Natural killer cell (primary cell): ENCODE measurements around the gene GTF2A1L. TPM values are rescaled to one million over a fixed set of nuclear protein-coding genes. Genes with fewer than 3 reads are reported as not detected.

ENCODE experiments used
- ATAC-seq, 3 donors: fragments of 150-1000 bp in 2 of 3; fragments of 200-7000 bp in 1 of 3; cut with Tn5 transposase; 1 replicate in 1 of 3; 2 replicates in 2 of 3; pipeline ENCODE4 v1.10.0; 2021; ENCODE audit warnings: mild to moderate bottlenecking in 2 of 3, moderate library complexity in 2 of 3
- DNase-seq, 2 donors: peaks; one replicate each; pipeline versions ENCODE4 v3.0.0 to v3.0.0-alpha.2; 2013 to 2021; ENCODE audit warnings: mixed read lengths in 1 of 2
- H3K27ac ChIP-seq: one replicate; pipeline ENCODE4 v1.5.1; 2013; ENCODE audit warnings: mild to moderate bottlenecking, low read length
- H3K27me3 ChIP-seq: one replicate; pipeline ENCODE4 v1.6.1; 2013; ENCODE audit warnings: low read length; ENCODE audit not compliant: control insufficient read depth, insufficient read depth
- H3K36me3 ChIP-seq: one replicate; pipeline ENCODE4 v1.6.1; 2013; ENCODE audit warnings: low read length; ENCODE audit not compliant: control insufficient read depth, insufficient read depth
- H3K4me1 ChIP-seq: one replicate; pipeline ENCODE4 v1.6.1; 2013; ENCODE audit warnings: low read length; ENCODE audit not compliant: control insufficient read depth, insufficient read depth
- H3K4me3 ChIP-seq: one replicate; pipeline ENCODE4 v1.5.1; 2013; ENCODE audit warnings: low read length
- H3K9me3 ChIP-seq: one replicate; pipeline ENCODE4 v1.6.1; 2013; ENCODE audit warnings: low read length; ENCODE audit not compliant: control insufficient read depth, insufficient read depth
- H3K27ac Mint-ChIP-seq, 2 donors: one replicate each; pipeline ENCODE4 v1.8.0; 2022; ENCODE audit warnings: mild to moderate bottlenecking in 2 of 2, mixed read lengths in 2 of 2, moderate library complexity in 1 of 2
- H3K27me3 Mint-ChIP-seq, 2 donors: one replicate each; pipeline ENCODE4 v1.8.0; 2022; ENCODE audit warnings: low read depth in 2 of 2, mixed read lengths in 2 of 2
- H3K36me3 Mint-ChIP-seq: one replicate; pipeline ENCODE4 v1.8.0; 2022; ENCODE audit warnings: mixed read lengths
- H3K4me1 Mint-ChIP-seq, 2 donors: one replicate each; pipeline ENCODE4 v1.8.0; 2022; ENCODE audit warnings: mixed read lengths in 2 of 2
- H3K4me3 Mint-ChIP-seq: one replicate; pipeline ENCODE4 v1.8.0; 2022; ENCODE audit warnings: mild to moderate bottlenecking, moderate library complexity, mixed read lengths
- H3K9me3 Mint-ChIP-seq, 2 donors: one replicate each; pipeline ENCODE4 v1.8.0; 2022; ENCODE audit warnings: mixed read lengths in 2 of 2
- CTCF ChIP-seq: fragments of 200-600 bp; IDR thresholded peaks from one replicate; pipeline ENCODE4 v1.8.0; 2022; ENCODE audit warnings: antibody characterized with exemption
- WGBS: methylation state at CpG from one replicate; pipeline ENCODE4 v1.1.7; 2013; ENCODE audit warnings: missing lambda C conversion rate; ENCODE audit not compliant: insufficient coverage; 5-methylcytosine and 5-hydroxymethylcytosine counted together
- intact Hi-C: fragments of 100-400 bp; cut with micrococcal nuclease; formaldehyde crosslinking; loops from one replicate; pipeline ENCODE4 v1.14.2; 2022
- total RNA-seq, 4 donors: library from RNA; stranded (reverse); fragments of 120-200 nt in 1 of 4; gene quantifications; one replicate each; pipeline versions ENCODE4 v1.2.3 to v1.2.4, GENCODE V29; 2013 to 2022

Gene GTF2A1L
- total RNA-seq, 3 donors from 2014 or later (not counting 1 experiment from before 2014, with no cell fraction given) = not detected

- Histone ChIP-seq H3K4me1 (no peaks in the 10 kb centered on the region), H3K9me3 (no peaks in the 10 kb centered on the region), H3K4me3 (no peak overlapping the region), H3K36me3 (no peaks in the 10 kb centered on the region), H3K27me3 (no peaks in the 10 kb centered on the region), H3K27ac (no peak overlapping the region)
- H3K9me3 Mint-ChIP-seq = peaks cover 0 to 3% of the 10 kb centered on the region in 2 donors
- H3K4me1 Mint-ChIP-seq = no peaks in the 10 kb centered on the region
- DNase-seq (no peak), ATAC-seq (no peak)
- peaks cover 0 to 8% of the 10 kb centered on the region in 2 donors for H3K27me3 Mint-ChIP-seq
- no peak overlapping the region for H3K27ac Mint-ChIP-seq
- H3K4me3 Mint-ChIP-seq = no peak overlapping the region
- intact Hi-C loops = no loop called here
- 100% methylated on average over 2 of the region's 3 CpGs for WGBS
- H3K36me3 Mint-ChIP-seq = no peaks in the 10 kb centered on the region
- TF ChIP-seq CTCF = no peak
Observed at GRCh38 chr2:48719480-48720177, 102.0 kb downstream of the GTF2A1L start.

- H3K4me3 ChIP-seq = no peak overlapping the region
- no peaks in the 10 kb centered on the region for H3K9me3 ChIP-seq
- no peak for DNase-seq
- H3K27me3 ChIP-seq = no peaks in the 10 kb centered on the region
- H3K27me3 Mint-ChIP-seq = peaks cover 0 to 5% of the 10 kb centered on the region in 2 donors
- H3K4me3 Mint-ChIP-seq = no peak overlapping the region
- no peak for TF ChIP-seq CTCF
- no peaks in the 10 kb centered on the region for H3K4me1 ChIP-seq
- H3K9me3 Mint-ChIP-seq = peaks cover 0 to 3% of the 10 kb centered on the region in 2 donors
- H3K27ac ChIP-seq = no peak overlapping the region
- intact Hi-C loops = no loop called here
- WGBS = 98% methylated on average over 2 of the region's 2 CpGs
- no peaks in the 10 kb centered on the region for H3K36me3 Mint-ChIP-seq
- no peaks in the 10 kb centered on the region for H3K4me1 Mint-ChIP-seq
- H3K36me3 ChIP-seq = no peaks in the 10 kb centered on the region
- ATAC-seq = no peak
- H3K27ac Mint-ChIP-seq = no peak overlapping the region
Observed at GRCh38 chr2:48721158-48721557, 103.5 kb downstream of the GTF2A1L start.

- Mint-ChIP-seq H3K9me3 (peaks cover 0 to 3% of the 10 kb centered on the region in 2 donors), H3K27me3 (peaks cover 0 to 5% of the 10 kb centered on the region in 2 donors), H3K4me1 (no peaks in the 10 kb centered on the region), H3K4me3 (no peak overlapping the region), H3K27ac (no peak overlapping the region), H3K36me3 (no peaks in the 10 kb centered on the region)
- intact Hi-C loops = no loop called here
- ATAC-seq (no peak), DNase-seq (no peak)
- 100% methylated on average over 1 of the region's 1 CpG for WGBS
- H3K9me3 ChIP-seq = no peaks in the 10 kb centered on the region
- H3K4me3 ChIP-seq = no peak overlapping the region
- no peaks in the 10 kb centered on the region for H3K36me3 ChIP-seq
- H3K4me1 ChIP-seq = no peaks in the 10 kb centered on the region
- H3K27ac ChIP-seq = no peak overlapping the region
- TF ChIP-seq CTCF = no peak
- H3K27me3 ChIP-seq = no peaks in the 10 kb centered on the region
Observed at GRCh38 chr2:48722391-48722790, 104.7 kb downstream of the GTF2A1L start.

DNA sequence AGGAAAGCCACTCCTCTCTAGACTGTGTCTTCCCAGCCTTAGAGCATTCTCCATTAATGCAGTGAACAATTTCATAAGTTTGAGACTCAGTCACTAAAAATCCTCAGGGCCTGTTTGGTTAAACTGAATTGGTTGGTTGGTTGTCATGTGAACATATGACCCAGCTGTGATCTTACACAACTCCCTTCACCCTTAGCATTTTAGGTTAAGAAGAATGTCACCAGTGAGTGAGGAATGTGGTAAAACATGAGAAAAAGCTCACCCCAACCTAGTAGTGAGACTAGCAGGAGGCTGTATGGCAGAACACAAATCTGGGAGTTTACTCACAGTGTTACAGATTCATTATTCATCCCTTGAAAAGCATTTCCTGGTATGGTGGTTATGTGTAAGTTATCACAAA lies 105.5 kb downstream of the GTF2A1L start:
- intact Hi-C loops = no loop called here
- DNase-seq (no peak), ATAC-seq (no peak)
- Mint-ChIP-seq H3K36me3 (no peaks in the 10 kb centered on the region), H3K4me3 (no peak overlapping the region), H3K27me3 (peaks cover 0 to 5% of the 10 kb centered on the region in 2 donors), H3K9me3 (peaks cover 0 to 3% of the 10 kb centered on the region in 2 donors), H3K4me1 (no peaks in the 10 kb centered on the region), H3K27ac (no peak overlapping the region)
- H3K27me3 ChIP-seq = no peaks in the 10 kb centered on the region
- no peaks in the 10 kb centered on the region for H3K9me3 ChIP-seq
- no peak overlapping the region for H3K4me3 ChIP-seq
- no peak overlapping the region for H3K27ac ChIP-seq
- TF ChIP-seq CTCF = no peak
- H3K4me1 ChIP-seq = no peaks in the 10 kb centered on the region
- no peaks in the 10 kb centered on the region for H3K36me3 ChIP-seq
